HepG2 (cell line): ENCODE measurements around the gene CACNA1C. TPM values are rescaled to one million over a fixed set of nuclear protein-coding genes. Genes with fewer than 3 reads are reported as not detected.

Experiments used
- ATAC-seq: fragments of 200-7000 bp; cut with Tn5 transposase; 3 replicates; pipeline ENCODE4 v1.9.1; 2020; ENCODE audit warnings: mild to moderate bottlenecking, moderate library complexity
- BruUV-seq: library from RNA; stranded (reverse); fragments of 400-500 nt; replicated peaks from 2 replicates; lab custom pipeline; 2021; lab: Mats Ljungman, UMichigan
- CTCF ChIA-PET: fragments of 300-600 bp; formaldehyde crosslinking; extraction: SDS; loops from one replicate; lab custom pipeline; 2021; ENCODE audit warnings: low total read pairs, inconsistent platforms, low intra/inter-chr PET ratio; lab: Yijun Ruan, JAX
- POLR2A ChIA-PET: fragments of 350-600 bp; sonication (Branson Sonifier 250); formaldehyde crosslinking; loops from one replicate; lab custom pipeline; 2020; ENCODE audit warnings: antibody characterized with exemption, inconsistent platforms; lab: Yijun Ruan, JAX
- DNase-seq: peaks from one replicate; pipeline ENCODE4 v3.0.0-alpha.2; 2015; ENCODE audit warnings: low spot score
- FAIRE-seq: peaks from 3 replicates; lab custom pipeline; 2011; peaks lifted over from hg19 to GRCh38; lab: Jason Lieb, UNC
- H2AFZ ChIP-seq: one replicate; pipeline ENCODE4 v1.6.1; 2011; ENCODE audit warnings: low read length, inconsistent platforms
- H3K27ac ChIP-seq: fragments of 300-600 bp; 3 replicates; pipeline ENCODE4 v1.8.0; 2011; ENCODE audit warnings: mixed run types, mild to moderate bottlenecking, mixed read lengths, low read length, inconsistent platforms; ENCODE audit not compliant: insufficient read depth; ENCODE audit errors: extremely low read length
- H3K27me3 ChIP-seq, 2 experiments: fragments of 200-600 bp in 1 of 2; 2 replicates in 1 of 2; 3 replicates in 1 of 2; pipeline versions ENCODE4 v1.6.0 to v1.8.0; 2011; ENCODE audit warnings: low read length in 2 of 2, mild to moderate bottlenecking in 2 of 2, moderate library complexity in 2 of 2, inconsistent platforms in 1 of 2; ENCODE audit not compliant: insufficient read depth in 2 of 2, control insufficient read depth in 1 of 2
- H3K36me3 ChIP-seq, 2 experiments: fragments of 200-600 bp in 1 of 2; replicated peaks in 1 of 2; 2 replicates in 1 of 2; 3 replicates in 1 of 2; pipeline versions ENCODE4 v1.5.1 to v1.8.0; 2011; ENCODE audit warnings: low read length in 2 of 2, inconsistent platforms in 1 of 2; ENCODE audit not compliant: insufficient read depth in 2 of 2, control insufficient read depth in 1 of 2
- H3K4me1 ChIP-seq: 2 replicates; pipeline ENCODE4 v1.5.1; 2012; ENCODE audit warnings: low read length, inconsistent platforms; ENCODE audit not compliant: insufficient read depth
- H3K4me2 ChIP-seq: 2 replicates; pipeline ENCODE4 v1.6.0; 2011; ENCODE audit warnings: low read depth, low read length, inconsistent platforms
- H3K4me3 ChIP-seq, 3 experiments: fragments of 200-600 bp in 1 of 3; sonication (generic), shearing (Covaris generic) in 1 of 3; replicated peaks in 1 of 3; 2 replicates each; pipeline ENCODE4 v1.5.1; 2011 to 2016; ENCODE audit warnings: low read length in 3 of 3, inconsistent platforms in 2 of 3, low read depth in 2 of 3, mild to moderate bottlenecking in 2 of 3, control low read depth in 1 of 3, mixed read lengths in 1 of 3; ENCODE audit not compliant: insufficient read depth in 1 of 3
- H3K79me2 ChIP-seq: one replicate; pipeline ENCODE4 v1.6.1; 2011; ENCODE audit warnings: low read length, inconsistent platforms; ENCODE audit not compliant: insufficient read depth
- H3K9ac ChIP-seq: 2 replicates; pipeline ENCODE4 v1.6.0; 2011; ENCODE audit warnings: mild to moderate bottlenecking, low read depth, low read length, inconsistent platforms; ENCODE audit not compliant: insufficient read depth
- H3K9me3 ChIP-seq: 2 replicates; pipeline ENCODE4 v1.5.1; 2012; ENCODE audit warnings: mild to moderate bottlenecking, low read length
- H4K20me1 ChIP-seq: 2 replicates; pipeline ENCODE4 v1.6.0; 2011; ENCODE audit warnings: inconsistent platforms, mild to moderate bottlenecking, low read length, moderate library complexity; ENCODE audit not compliant: insufficient read depth
- IKZF4 ChIP-seq: sonication (generic); formaldehyde crosslinking; IDR thresholded peaks from 2 replicates; pipeline ENCODE4 v1.5.1; 2020; ENCODE audit warnings: borderline replicate concordance, mild to moderate bottlenecking, low read depth, missing genetic modification reagents; ENCODE audit errors: not compliant biosample characterization
- KLF9 ChIP-seq: IDR thresholded peaks from 2 replicates; pipeline ENCODE4 v1.6.1; 2016; ENCODE audit warnings: low read depth
- RCOR2 ChIP-seq: IDR thresholded peaks from 2 replicates; pipeline ENCODE4 v1.6.1; 2016; ENCODE audit warnings: missing biosample characterization, missing genetic modification reagents
- SUZ12 ChIP-seq: fragments of 150-350 bp; IDR thresholded peaks from 2 replicates; pipeline ENCODE4 v1.6.1; 2014; ENCODE audit warnings: low read depth, low read length
- ZMAT5 ChIP-seq: sonication (generic); formaldehyde crosslinking; IDR thresholded peaks from 2 replicates; pipeline ENCODE4 v1.5.0; 2020; ENCODE audit warnings: mild to moderate bottlenecking, low read depth, missing genetic modification reagents, borderline replicate concordance
- ZNF652 ChIP-seq: IDR thresholded peaks from 2 replicates; pipeline ENCODE4 v1.6.1; 2016; ENCODE audit warnings: low read depth, borderline replicate concordance
- WGBS: methylation state at CpG from one replicate; pipeline ENCODE4 v1.1.6; 2017; ENCODE audit warnings: low lambda C conversion rate; 5-methylcytosine and 5-hydroxymethylcytosine counted together
- in situ Hi-C: cut with HindIII; loops from 2 replicates; pipeline ENCODE4 v1.10.0; 2017; ENCODE audit warnings: low pct_unique_long_range_greater_than_20kb; ENCODE audit not compliant: extremely low pct_ligation_motif_present
- intact Hi-C: fragments of 100-400 bp; cut with micrococcal nuclease; formaldehyde crosslinking; loops from one replicate; pipeline ENCODE4 v1.10.0; 2022; ENCODE audit not compliant: unreplicated experiment
- polyA plus RNA-seq, 8 experiments: library from polyadenylated mRNA; depleted of rRNA in 3 of 8; stranded (reverse) in 7 of 8; unstranded in 1 of 8; fragments of >200 nt; fragmentation: Illumina TruSeq in 4 of 8; extraction: Trizol in 4 of 8; gene quantifications; 2 replicates each; pipeline versions ENCODE4 v1.2.1 to v1.2.3, GENCODE V29; 2011 to 2016; ENCODE audit warnings: low read depth in 4 of 8, missing spikeins in 1 of 8, mixed read lengths in 1 of 8; ENCODE audit not compliant: insufficient read depth in 1 of 8
- total RNA-seq, 5 experiments: library from RNA; depleted of rRNA; stranded (reverse); fragments of >200 nt; fragmentation: Illumina TruSeq; extraction: Trizol; gene quantifications; 2 replicates each; pipeline ENCODE4 v1.2.3, GENCODE V29; 2016; ENCODE audit warnings: low read depth in 1 of 5

The CACNA1C gene
- total and polyA plus RNA-seq, 2 of the 13 experiments (the other 11 are each of a cell fraction or from before 2014, with no cell fraction given) = not detected

GRCh38 chr12:2301531-2302461 is 249.0 kb downstream of the CACNA1C start:
- FAIRE-seq (no peak), DNase-seq (no peak), ATAC-seq (no peak)
- ChIA-PET POLR2A (no interaction called here), CTCF (no interaction called here)
- BruUV-seq = no TSS peak
- Histone ChIP-seq H3K79me2 (no peaks in the 10 kb centered on the region), H3K27me3 (peaks cover 7 to 45% of the 10 kb centered on the region in 2 experiments; a peak in 4 of 5 replicates), H4K20me1 (no peaks in the 10 kb centered on the region), H3K9me3 (no peaks in the 10 kb centered on the region), H2AFZ (no peak overlapping the region), H3K9ac (no peak overlapping the region), H3K4me3 (no peak overlapping the region), H3K27ac (no peak overlapping the region), H3K4me1 (no peaks in the 10 kb centered on the region), H3K36me3 (no peaks in the 10 kb centered on the region), H3K4me2 (no peak overlapping the region)
- intact Hi-C loops = no loop called here
- 7% methylated on average over 11 of the region's 14 CpGs for WGBS
- in situ Hi-C loops = no loop called here
- TF ChIP-seq KLF9 (CRISPR knock-in tag) (no peak), RCOR2 (CRISPR knock-in tag) (no peak), SUZ12 (no peak), ZNF652 (CRISPR knock-in tag) (no peak), IKZF4 (CRISPR knock-in tag) (no peak), ZMAT5 (no peak)
